HepG2 (cell line): ENCODE results near the gene GPR39. TPM values are rescaled to one million over a fixed set of nuclear protein-coding genes. Genes with fewer than 3 reads are reported as not detected.

Experiments
- ATM ChIP-seq: fragments of 450-650 bp; IDR thresholded peaks from 2 replicates; pipeline ENCODE4 v1.7.1; 2017; ENCODE audit warnings: mild to moderate bottlenecking, borderline replicate concordance
- CENPX ChIP-seq: sonication (generic); formaldehyde crosslinking; IDR thresholded peaks from 2 replicates; pipeline ENCODE4 v1.9.0; 2021; ENCODE audit warnings: mild to moderate bottlenecking, missing genetic modification reagents, moderate library complexity
- DBP ChIP-seq: sonication (generic); formaldehyde crosslinking; IDR thresholded peaks from 2 replicates; pipeline ENCODE4 v1.4.0; 2020; ENCODE audit warnings: missing genetic modification reagents; ENCODE audit errors: not compliant biosample characterization
- KLF13 ChIP-seq: sonication (generic); formaldehyde crosslinking; IDR thresholded peaks from 2 replicates; pipeline ENCODE4 v1.4.0; 2020; ENCODE audit warnings: mild to moderate bottlenecking, missing genetic modification reagents
- MED8 ChIP-seq: sonication (generic); formaldehyde crosslinking; IDR thresholded peaks from 2 replicates; pipeline ENCODE4 v1.8.1; 2023; ENCODE audit warnings: mild to moderate bottlenecking, missing genetic modification reagents; ENCODE audit not compliant: insufficient replicate concordance
- NR2F1 ChIP-seq, 2 experiments: fragments of 450-650 bp in 1 of 2; formaldehyde crosslinking in 1 of 2; IDR thresholded peaks; 2 replicates each; pipeline versions ENCODE4 v1.5.0 to v1.6.1; 2016 to 2020; ENCODE audit warnings: mild to moderate bottlenecking in 1 of 2, missing compliant biosample characterization in 1 of 2, missing genetic modification reagents in 1 of 2, moderate library complexity in 1 of 2
- RELA ChIP-seq: sonication (generic); formaldehyde crosslinking; IDR thresholded peaks from 2 replicates; pipeline ENCODE4 v1.4.0; 2020; ENCODE audit warnings: missing genetic modification reagents
- SOX13 ChIP-seq, 3 experiments: fragments of 450-650 bp in 1 of 3; sonication (generic) in 1 of 3; formaldehyde crosslinking in 1 of 3; IDR thresholded peaks in 2 of 3; conservative IDR thresholded peaks in 1 of 3; 2 replicates each; pipeline versions ENCODE4 v1.5.0 to v1.6.1; 2016 to 2020; ENCODE audit warnings: antibody characterized with exemption in 1 of 3, mild to moderate bottlenecking in 1 of 3, missing compliant biosample characterization in 1 of 3, missing genetic modification reagents in 1 of 3, moderate library complexity in 1 of 3
- TAF1 ChIP-seq: sonication (generic); formaldehyde crosslinking; IDR thresholded peaks from 2 replicates; pipeline ENCODE4 v1.4.0; 2020; ENCODE audit warnings: missing genetic modification reagents
- TGIF2 ChIP-seq: IDR thresholded peaks from 2 replicates; pipeline ENCODE4 v1.6.1; 2016; ENCODE audit warnings: control low read depth, missing compliant biosample characterization
- TP53 ChIP-seq: sonication (generic); formaldehyde crosslinking; conservative IDR thresholded peaks from 2 replicates; pipeline ENCODE4 v1.4.0; 2020; ENCODE audit warnings: missing genetic modification reagents
- ZBED4 ChIP-seq: sonication (generic); formaldehyde crosslinking; IDR thresholded peaks from 2 replicates; pipeline ENCODE4 v1.4.0; 2020; ENCODE audit warnings: missing genetic modification reagents, borderline replicate concordance
- ZBTB42 ChIP-seq: sonication (generic); formaldehyde crosslinking; IDR thresholded peaks from 2 replicates; pipeline ENCODE4 v1.5.0; 2020; ENCODE audit warnings: mild to moderate bottlenecking, missing genetic modification reagents
- ZFP36L2 ChIP-seq: sonication (generic); formaldehyde crosslinking; IDR thresholded peaks from 2 replicates; pipeline ENCODE4 v1.4.0; 2020; ENCODE audit warnings: missing genetic modification reagents
- ZFY ChIP-seq: sonication (generic); formaldehyde crosslinking; IDR thresholded peaks from 2 replicates; pipeline ENCODE4 v1.4.0; 2020; ENCODE audit warnings: missing genetic modification reagents
- ZFYVE20 ChIP-seq: sonication (generic); formaldehyde crosslinking; IDR thresholded peaks from 2 replicates; pipeline ENCODE4 v1.8.0; 2023; ENCODE audit warnings: low read depth, mild to moderate bottlenecking, moderate library complexity, missing genetic modification reagents, borderline replicate concordance
- ZNF124 ChIP-seq: sonication (generic); formaldehyde crosslinking; IDR thresholded peaks from 2 replicates; pipeline ENCODE4 v1.4.0; 2020; ENCODE audit warnings: missing genetic modification reagents
- ZNF615 ChIP-seq: sonication (generic); formaldehyde crosslinking; IDR thresholded peaks from 2 replicates; pipeline ENCODE4 v1.5.0; 2020; ENCODE audit warnings: mild to moderate bottlenecking, missing genetic modification reagents, borderline replicate concordance
- ZNF652 ChIP-seq: IDR thresholded peaks from 2 replicates; pipeline ENCODE4 v1.6.1; 2016; ENCODE audit warnings: low read depth, borderline replicate concordance
- ZNF749 ChIP-seq: sonication (generic); formaldehyde crosslinking; IDR thresholded peaks from 2 replicates; pipeline ENCODE4 v1.8.0; 2022; ENCODE audit warnings: mild to moderate bottlenecking, missing genetic modification reagents, moderate library complexity, borderline replicate concordance
- polyA plus RNA-seq, 8 experiments: library from polyadenylated mRNA; depleted of rRNA in 3 of 8; stranded (reverse) in 7 of 8; unstranded in 1 of 8; fragments of >200 nt; fragmentation: Illumina TruSeq in 4 of 8; extraction: Trizol in 4 of 8; gene quantifications; 2 replicates each; pipeline versions ENCODE4 v1.2.1 to v1.2.3, GENCODE V29; 2011 to 2016; ENCODE audit warnings: low read depth in 4 of 8, missing spikeins in 1 of 8, mixed read lengths in 1 of 8; ENCODE audit not compliant: insufficient read depth in 1 of 8
- total RNA-seq, 5 experiments: library from RNA; depleted of rRNA; stranded (reverse); fragments of >200 nt; fragmentation: Illumina TruSeq; extraction: Trizol; gene quantifications; 2 replicates each; pipeline ENCODE4 v1.2.3, GENCODE V29; 2016; ENCODE audit warnings: low read depth in 1 of 5
- TF ChIP-seq, protein P1 (sequence below): sonication (generic); IDR thresholded peaks from 2 replicates; pipeline ENCODE4 v1.6.1; 2016; ENCODE audit warnings: low read depth, borderline replicate concordance
- TF ChIP-seq, protein P2 (sequence below): IDR thresholded peaks from 2 replicates; pipeline ENCODE4 v1.6.1; 2018; ENCODE audit warnings: missing genetic modification reagents, mild to moderate bottlenecking, missing compliant biosample characterization

Gene GPR39
- total and polyA plus RNA-seq, 2 of the 13 experiments (the other 11 are each of a cell fraction or from before 2014, with no cell fraction given): 0.16 to 0.62 TPM

DNA sequence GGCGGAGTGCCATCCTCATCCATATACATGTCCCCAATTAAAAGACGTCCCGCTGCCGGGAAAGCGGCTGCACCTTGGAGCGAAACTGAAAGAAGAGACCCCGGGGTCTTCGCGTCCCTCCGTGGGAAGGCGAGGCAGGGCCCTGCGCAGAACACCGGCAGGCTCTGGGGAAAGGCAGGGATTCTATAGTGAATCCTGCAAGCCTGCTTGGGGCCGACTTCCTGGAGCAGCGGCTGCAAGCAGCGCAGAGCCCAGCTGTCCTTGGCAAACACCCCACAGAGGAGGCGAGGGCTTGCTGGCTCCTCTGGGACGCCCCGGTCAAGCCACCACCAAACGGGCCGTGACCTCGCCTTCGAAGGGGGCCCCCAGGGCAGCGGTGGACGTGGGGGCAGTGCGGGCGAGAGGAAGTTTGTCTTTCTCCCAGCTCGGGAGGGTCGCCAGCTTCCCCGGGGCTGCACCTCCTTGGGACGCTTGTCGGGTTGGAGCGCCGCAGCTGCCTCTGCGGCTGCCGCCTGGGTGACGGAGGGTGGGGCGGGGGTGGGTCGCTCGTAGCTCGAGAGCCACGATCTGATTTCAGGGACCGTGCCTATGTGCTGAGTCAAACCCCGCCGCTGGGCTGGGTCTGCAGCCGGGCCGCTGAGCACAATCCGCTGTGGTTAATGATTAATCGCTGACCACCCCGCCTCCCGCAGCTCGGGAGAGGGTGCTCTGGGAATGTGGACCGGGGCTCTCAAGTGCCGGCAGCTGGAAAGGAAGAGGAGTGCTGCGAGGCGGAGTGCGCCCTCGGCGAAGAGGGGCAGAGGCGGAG is 486 bp upstream of the GPR39 start (continued):
- TF ChIP-seq SOX13 (IDR thresholded peaks at IDR 0.05) (no peak), SOX13 (CRISPR knock-in tag; conservative IDR thresholded peaks at IDR 0.05 in 1 of 2, IDR thresholded peaks at IDR 0.05 in 1 of 2) (peak in 1 of 2 experiments; percentile 64; a peak in 1 of 4 replicates), ZNF124 (CRISPR knock-in tag) (no peak; the same call in 1 of the 2 replicates), RELA (no peak), ZFYVE20 (CRISPR knock-in tag) (no peak), TGIF2 (no peak), CENPX (CRISPR knock-in tag) (no peak), ZNF615 (CRISPR knock-in tag) (no peak), DBP (CRISPR knock-in tag) (no peak), TAF1 (CRISPR knock-in tag) (no peak; the same call in 1 of the 2 replicates), ATM (no peak), MED8 (CRISPR knock-in tag) (no peak), NR2F1 (CRISPR knock-in tag; IDR thresholded peaks at IDR 0.05) (no peak), ZFY (CRISPR knock-in tag) (no peak; the same call in 1 of the 2 replicates), TP53 (CRISPR knock-in tag) (no peak), ZBED4 (CRISPR knock-in tag) (peak; percentile 95; the same call in 1 of the 2 replicates), ZNF749 (CRISPR knock-in tag) (no peak), ZNF652 (CRISPR knock-in tag) (no peak), ZBTB42 (CRISPR knock-in tag) (0 out of 2 replicates have a peak, but pooled peaks have one; percentile 50), ZFP36L2 (CRISPR knock-in tag) (no peak), KLF13 (CRISPR knock-in tag) (no peak)
- TF ChIP-seq, protein P1, sequence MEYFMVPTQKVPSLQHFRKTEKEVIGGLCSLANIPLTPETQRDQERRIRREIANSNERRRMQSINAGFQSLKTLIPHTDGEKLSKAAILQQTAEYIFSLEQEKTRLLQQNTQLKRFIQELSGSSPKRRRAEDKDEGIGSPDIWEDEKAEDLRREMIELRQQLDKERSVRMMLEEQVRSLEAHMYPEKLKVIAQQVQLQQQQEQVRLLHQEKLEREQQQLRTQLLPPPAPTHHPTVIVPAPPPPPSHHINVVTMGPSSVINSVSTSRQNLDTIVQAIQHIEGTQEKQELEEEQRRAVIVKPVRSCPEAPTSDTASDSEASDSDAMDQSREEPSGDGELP: no peak
- TF ChIP-seq, protein P2, sequence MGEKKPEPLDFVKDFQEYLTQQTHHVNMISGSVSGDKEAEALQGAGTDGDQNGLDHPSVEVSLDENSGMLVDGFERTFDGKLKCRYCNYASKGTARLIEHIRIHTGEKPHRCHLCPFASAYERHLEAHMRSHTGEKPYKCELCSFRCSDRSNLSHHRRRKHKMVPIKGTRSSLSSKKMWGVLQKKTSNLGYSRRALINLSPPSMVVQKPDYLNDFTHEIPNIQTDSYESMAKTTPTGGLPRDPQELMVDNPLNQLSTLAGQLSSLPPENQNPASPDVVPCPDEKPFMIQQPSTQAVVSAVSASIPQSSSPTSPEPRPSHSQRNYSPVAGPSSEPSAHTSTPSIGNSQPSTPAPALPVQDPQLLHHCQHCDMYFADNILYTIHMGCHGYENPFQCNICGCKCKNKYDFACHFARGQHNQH: peak; percentile 73; the same call in 1 of the 2 replicates
